ENCODE data around the gene ETF1. TPM values are rescaled to one million over a fixed set of nuclear protein-coding genes. Genes with fewer than 3 reads are reported as not detected.
"Not testable (repeated sequence)": the region's sequence is repeated elsewhere in the genome, so short reads cannot be mapped to it uniquely, and the experiment has no call there.

ETF1 gene
- total RNA-seq, 1 experiment from 2014 or later: 176 TPM

- no peak for DNase-seq (ENCODE audit: extremely low read depth, low read depth)
These were observed 8.8 kb downstream of the ETF1 start for GRCh38 chr5:138533973-138534941.

- no peak for DNase-seq (ENCODE audit: extremely low read depth, low read depth)
These were observed 13.2 kb downstream of the ETF1 start for GRCh38 chr5:138529812-138530211.

GRCh38 chr5:138528744-138529469 lies 14.1 kb downstream of the ETF1 start:
- no peak for DNase-seq (ENCODE audit: extremely low read depth, low read depth)

GRCh38 chr5:138528208-138528607 lies 14.8 kb downstream of the ETF1 start:
- no peak for DNase-seq (ENCODE audit: extremely low read depth, low read depth)

GRCh38 chr5:138527170-138527569 lies 15.9 kb downstream of the ETF1 start:
- no peak for DNase-seq (ENCODE audit: extremely low read depth, low read depth)

- no peak for DNase-seq (ENCODE audit: extremely low read depth, low read depth)
These were observed 19.6 kb downstream of the ETF1 start for GRCh38 chr5:138523406-138523805.

DNA sequence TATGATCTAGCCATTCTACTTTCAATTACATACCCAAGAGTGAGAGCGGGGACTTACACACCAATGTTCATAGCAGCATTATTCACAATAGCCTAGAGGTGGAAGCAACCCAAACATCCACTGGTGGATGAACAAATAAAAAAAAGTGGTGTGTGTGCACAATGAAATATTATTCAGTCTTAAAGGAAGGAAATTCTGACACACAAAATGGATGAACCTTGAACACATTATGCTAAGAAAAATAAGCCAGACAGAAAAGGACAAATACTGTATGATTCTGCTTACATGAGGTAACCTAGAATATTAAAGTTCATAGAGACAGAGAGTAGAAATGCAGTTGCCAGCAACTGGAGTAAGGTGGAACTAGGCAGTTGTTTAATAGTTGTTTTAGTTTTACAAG lies 22.1 kb downstream of the ETF1 start:
- no peak for DNase-seq (ENCODE audit: extremely low read depth, low read depth)

GRCh38 chr5:138517437-138517836 lies 25.6 kb downstream of the ETF1 start:
- no peak for DNase-seq (ENCODE audit: extremely low read depth, low read depth)

DNA sequence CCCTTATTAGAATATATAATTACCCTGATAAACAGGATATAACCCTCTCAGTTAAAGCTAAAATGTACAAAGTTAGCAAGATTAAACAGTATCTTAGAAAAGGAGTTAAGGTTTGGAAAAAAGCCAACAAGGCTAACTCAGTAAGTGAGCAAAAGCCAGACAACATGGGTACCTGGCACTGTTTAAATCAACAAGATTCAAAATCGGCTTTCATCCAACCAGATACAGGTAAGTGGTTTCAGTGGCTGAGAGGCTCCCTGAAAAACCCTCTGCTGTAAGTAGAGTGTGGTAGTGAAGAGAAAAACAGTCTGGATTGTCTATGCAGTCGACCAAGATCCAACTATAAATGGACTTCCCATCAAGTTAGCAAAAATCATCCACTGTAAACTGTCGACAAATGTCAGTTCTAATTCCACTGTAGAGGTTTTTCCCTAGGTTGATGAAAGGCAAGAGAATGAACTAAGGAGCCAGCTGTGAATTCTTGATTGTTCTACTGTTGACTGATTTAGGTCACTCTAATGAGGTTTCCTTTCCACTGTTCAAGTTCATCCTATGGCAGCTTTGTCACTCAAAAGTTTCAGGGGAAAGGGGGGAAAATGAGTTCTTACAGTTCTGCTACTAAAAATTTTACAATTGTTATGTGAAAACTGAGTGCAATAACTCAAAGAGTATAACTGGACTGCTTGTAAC lies 27.3 kb downstream of the ETF1 start:
- no peak for DNase-seq (ENCODE audit: extremely low read depth, low read depth)

GRCh38 chr5:138514021-138514420 lies 29.0 kb downstream of the ETF1 start:
- DNase-seq (ENCODE audit: extremely low read depth, low read depth): no peak

DNA sequence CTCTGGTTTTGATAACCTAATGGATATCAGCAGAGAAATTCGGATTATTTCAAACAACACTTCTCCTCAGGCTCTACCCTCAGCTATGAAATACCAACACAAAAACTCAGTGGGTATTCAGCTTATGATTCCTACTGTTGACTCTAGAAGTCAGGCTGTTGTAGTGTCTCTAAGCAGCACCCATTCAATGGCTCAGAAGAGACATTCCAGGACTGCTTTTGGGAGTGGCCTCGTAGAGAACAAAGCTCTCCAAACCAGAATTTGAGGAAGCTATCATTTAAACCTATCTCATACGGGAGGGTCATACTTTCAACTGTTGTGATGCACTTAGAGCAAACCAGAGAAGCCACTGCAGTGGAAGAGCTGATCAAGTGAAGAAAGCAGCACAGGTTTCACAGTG lies 34.1 kb downstream of the ETF1 start:
- DNase-seq (ENCODE audit: extremely low read depth, low read depth): no peak

DNA sequence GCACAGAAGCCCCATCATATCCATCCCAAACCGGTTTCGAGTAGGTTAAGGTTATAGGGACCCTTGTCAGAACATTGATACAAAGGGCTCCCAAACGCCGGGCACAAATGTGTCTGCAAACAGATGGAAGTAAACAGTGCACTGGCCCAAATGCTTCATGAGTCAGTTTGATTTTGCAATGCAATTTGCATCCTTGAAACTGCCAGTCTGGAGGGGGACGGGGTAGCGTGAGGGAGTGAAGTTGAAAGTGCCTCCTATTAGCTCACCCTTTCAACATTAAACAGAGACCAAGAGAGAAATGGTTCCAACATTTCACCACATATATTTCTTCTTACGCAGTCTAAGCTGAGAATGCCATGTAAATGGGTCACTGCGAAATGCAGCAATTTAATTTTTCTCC lies 35.6 kb downstream of the ETF1 start:
- not testable (repeated sequence) for DNase-seq (ENCODE audit: extremely low read depth, low read depth)

DNA sequence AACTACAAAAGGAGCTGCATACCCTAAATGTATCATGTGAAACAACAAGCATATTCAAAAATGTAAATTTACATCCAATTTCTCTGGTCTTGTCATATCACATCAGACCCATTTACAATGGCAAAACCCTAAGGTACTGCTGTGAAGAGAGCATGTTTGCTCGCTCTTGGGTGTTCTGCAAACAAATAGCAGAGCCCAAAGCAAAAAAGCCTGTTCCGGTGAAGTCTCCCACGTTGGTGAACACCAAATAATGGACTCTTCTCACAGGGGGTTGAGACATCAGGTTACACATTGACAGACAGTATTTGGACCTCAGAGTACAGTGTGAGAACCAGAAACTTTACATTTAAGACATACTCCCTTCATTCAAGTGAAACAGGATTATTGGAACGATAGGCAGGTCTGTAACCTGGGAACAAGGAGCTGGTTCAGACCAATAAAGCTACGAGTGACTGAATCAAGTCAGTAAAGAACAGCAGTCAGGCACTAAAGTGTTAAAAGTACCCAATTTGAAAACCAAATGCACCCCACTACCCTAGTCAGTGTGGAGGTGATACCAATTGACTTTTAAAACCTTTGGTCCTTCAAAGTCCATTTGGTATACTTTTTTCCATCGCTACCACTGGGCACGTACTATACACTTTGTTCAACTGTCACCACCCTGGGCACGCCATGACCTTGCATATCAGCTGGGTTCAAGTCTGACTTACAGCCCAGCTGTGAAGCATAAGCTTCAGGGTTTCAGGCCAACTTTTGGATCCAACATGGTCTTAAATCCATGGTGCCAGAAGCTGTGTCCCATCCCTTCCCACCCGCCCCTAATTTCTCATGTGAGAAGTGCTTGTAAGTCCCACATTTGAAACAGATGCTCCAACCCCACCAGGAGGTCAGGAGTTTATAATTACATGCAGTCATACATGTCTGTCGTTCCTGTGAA lies 36.4 kb downstream of the ETF1 start:
- no peak for DNase-seq (ENCODE audit: extremely low read depth, low read depth)

GRCh38 chr5:138504799-138505198 lies 38.2 kb downstream of the ETF1 start:
- no peak for DNase-seq (ENCODE audit: extremely low read depth, low read depth)

- peak; percentile 67 for DNase-seq (ENCODE audit: extremely low read depth, low read depth)
These were observed 39.4 kb downstream of the ETF1 start for GRCh38 chr5:138503487-138504270.

- DNase-seq (ENCODE audit: extremely low read depth, low read depth): no peak
These were observed 40.5 kb downstream of the ETF1 start for GRCh38 chr5:138502521-138502920.

DNA sequence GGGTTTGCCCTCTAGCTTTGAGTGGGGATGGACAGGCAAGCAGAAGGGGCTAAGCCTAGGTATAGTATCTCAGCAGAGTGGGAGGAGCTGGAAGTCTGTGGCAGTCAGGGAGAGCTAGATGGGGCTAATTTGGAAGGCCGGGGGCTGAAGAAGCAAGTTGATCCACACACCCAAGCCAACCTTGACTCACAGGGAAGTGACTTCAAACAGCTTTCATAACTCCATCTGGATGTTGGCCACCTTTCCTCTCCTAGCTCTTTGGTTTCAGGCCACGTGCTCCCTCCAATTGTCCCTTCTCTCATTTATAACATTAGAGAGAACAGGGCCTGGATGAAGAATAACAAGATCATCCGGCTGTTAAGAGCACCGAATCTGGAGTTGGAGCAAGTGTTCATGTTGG lies 40.9 kb downstream of the ETF1 start:
- DNase-seq (ENCODE audit: extremely low read depth, low read depth): no peak

DNA sequence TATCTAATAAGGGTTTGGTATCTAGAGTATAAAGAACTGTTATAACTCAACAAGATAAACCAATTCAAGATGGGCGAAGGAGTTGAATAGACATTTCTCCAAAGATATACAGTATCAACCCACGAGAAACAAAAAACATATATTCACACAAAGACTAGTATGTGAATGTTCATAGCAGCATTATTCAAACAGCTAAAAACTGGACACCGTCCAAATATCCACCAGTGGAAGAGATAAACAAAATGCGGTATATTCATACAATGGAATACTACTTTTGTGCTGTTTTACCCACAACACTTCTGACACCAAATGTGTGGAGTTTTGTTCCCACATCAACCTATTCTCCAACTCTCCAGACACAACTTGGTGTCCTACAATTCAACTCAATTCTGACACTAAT lies 44.7 kb downstream of the ETF1 start:
- no peak for DNase-seq (ENCODE audit: extremely low read depth, low read depth)

DNA sequence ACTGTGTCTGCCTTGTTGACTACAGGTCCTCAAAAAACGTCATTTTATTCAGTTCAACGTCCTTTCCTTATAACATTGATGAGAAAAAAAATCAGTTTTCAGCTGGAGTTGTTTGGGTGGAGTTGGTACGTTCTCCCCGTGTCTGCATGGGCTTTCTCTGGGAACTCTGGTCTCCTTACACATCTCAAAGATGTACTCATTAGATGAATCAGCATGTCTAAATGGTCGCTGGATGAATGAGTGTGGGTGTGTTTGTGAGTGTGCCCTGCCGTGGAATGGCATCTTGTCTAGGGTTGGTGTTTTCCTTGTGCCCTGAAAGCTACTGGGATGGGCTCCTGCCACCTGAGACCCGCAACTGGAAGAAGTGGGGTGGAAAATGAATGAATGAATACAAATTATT lies 47.7 kb downstream of the ETF1 start:
- DNase-seq (ENCODE audit: extremely low read depth, low read depth): no peak

Data from NCI-H460 (cell line).